Thymus (tissue), 11 donors: ENCODE results near the gene CD248. TPM values are rescaled to one million over a fixed set of nuclear protein-coding genes. Genes with fewer than 3 reads are reported as not detected.

ENCODE experiments used
- DNase-seq, 9 donors: peaks; one replicate each; pipeline ENCODE4 v3.0.0-alpha.2; 2013; ENCODE audit warnings: low spot score in 9 of 9, low read depth in 6 of 9, missing footprints in 1 of 9
- H3K27ac ChIP-seq, 2 donors: one replicate each; pipeline ENCODE4 v1.5.1; 2013; ENCODE audit warnings: control low read depth in 1 of 2, low read depth in 1 of 2, low read length in 1 of 2, mild to moderate bottlenecking in 1 of 2, moderate library complexity in 1 of 2
- H3K27me3 ChIP-seq, 2 donors: one replicate each; pipeline ENCODE4 v1.5.1; 2013; ENCODE audit warnings: low read length in 1 of 2; ENCODE audit not compliant: control insufficient read depth in 2 of 2, insufficient read depth in 1 of 2
- H3K36me3 ChIP-seq, 2 donors: one replicate each; pipeline ENCODE4 v1.5.1; 2013; ENCODE audit warnings: low read length in 1 of 2, mild to moderate bottlenecking in 1 of 2, moderate library complexity in 1 of 2; ENCODE audit not compliant: control insufficient read depth in 2 of 2, insufficient read depth in 2 of 2
- H3K4me1 ChIP-seq, 2 donors: one replicate each; pipeline ENCODE4 v1.5.1; 2013; ENCODE audit warnings: low read length in 2 of 2; ENCODE audit not compliant: control insufficient read depth in 2 of 2, insufficient read depth in 2 of 2
- H3K4me3 ChIP-seq, 2 donors: one replicate each; pipeline ENCODE4 v1.5.1; 2013; ENCODE audit warnings: low read length in 2 of 2, control low read depth in 1 of 2, mild to moderate bottlenecking in 1 of 2
- H3K9me3 ChIP-seq, 2 donors: one replicate each; pipeline ENCODE4 v1.5.1; 2013; ENCODE audit warnings: low read length in 1 of 2, mild to moderate bottlenecking in 1 of 2; ENCODE audit not compliant: control insufficient read depth in 2 of 2, insufficient read depth in 1 of 2
- whole genome bisulfite sequencing: extraction: QIAGEN DNeasy Blood & Tissue Kit; methylation state at CpG from one replicate; pipeline ENCODE4 v1.1.7; 2013; 5-methylcytosine and 5-hydroxymethylcytosine counted together
- polyA plus RNA-seq: library from polyadenylated mRNA; stranded (reverse); fragments of 200-250 nt; gene quantifications from one replicate; pipeline ENCODE4 v1.2.3, GENCODE V29; 2013
- total RNA-seq: library from RNA; stranded (reverse); fragments of 120-200 nt; gene quantifications from one replicate; pipeline ENCODE4 v1.2.4, GENCODE V29; 2013
- donor health status: healthy.

Gene CD248
- total and polyA plus RNA-seq, 2 donors, result 3.0 to 7.7 TPM

DNA sequence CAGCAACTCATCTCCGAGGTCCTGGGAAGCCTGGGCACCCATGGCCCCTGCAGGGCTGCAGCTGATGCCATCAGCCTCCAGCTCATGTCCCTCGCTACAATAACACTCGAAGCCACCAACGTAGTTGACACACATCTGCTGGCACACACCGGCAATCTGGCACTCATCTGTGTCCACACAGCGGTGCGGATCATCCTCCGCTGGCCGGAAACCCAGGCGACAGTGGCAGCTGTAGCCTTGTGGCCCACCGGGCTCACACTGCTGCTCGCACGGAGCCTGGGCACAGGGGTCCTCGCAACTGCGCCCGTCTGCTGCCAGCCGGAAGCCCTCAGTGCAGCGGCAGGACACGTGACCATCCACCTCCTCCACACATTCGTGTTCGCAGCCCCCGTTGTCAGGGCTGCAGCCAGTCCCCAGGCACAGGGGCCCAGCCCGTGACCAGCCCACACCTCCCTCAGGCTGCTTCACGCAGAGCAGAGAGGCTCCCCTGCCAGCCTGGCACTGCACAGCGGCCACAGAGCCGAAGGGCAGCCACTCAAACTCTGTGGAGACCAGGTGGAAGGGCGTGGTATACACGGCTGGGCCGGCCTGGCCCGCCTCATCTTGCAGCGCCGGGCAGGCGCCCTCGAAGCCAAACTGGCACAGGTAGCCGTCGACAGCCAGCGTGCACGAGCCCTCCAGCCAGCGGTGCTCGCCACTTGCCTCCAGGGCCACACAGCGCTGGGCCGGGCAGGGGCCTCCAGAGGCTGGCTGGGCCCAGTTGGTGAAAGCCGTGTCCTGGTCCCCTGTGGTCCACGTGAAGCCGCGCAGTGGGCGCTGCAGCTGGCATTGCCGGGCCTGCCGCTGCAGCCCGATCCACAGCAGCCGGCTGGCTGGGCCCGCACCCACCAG is 678 bp downstream of the CD248 start:
- H3K4me1 ChIP-seq, result peaks cover 44 to 81% of the 10 kb centered on the region in 2 donors

GRCh38 chr11:66315498-66315885 is 1.4 kb downstream of the CD248 start:
- DNase-seq, result no peak

More for the DNA sequence above, 678 bp downstream of the CD248 start:
- Histone ChIP-seq H3K36me3 (no peaks in the 10 kb centered on the region), H3K27me3 (peaks cover 0 to 2% of the 10 kb centered on the region in 2 donors), H3K9me3 (peaks cover 0 to 14% of the 10 kb centered on the region in 2 donors), H3K27ac (peak overlapping the region; percentile 99 to 100), H3K4me3 (peak overlapping the region; percentile 43 to 50)
- DNase-seq, result no peak
- WGBS, result 95% methylated on average over 52 of the region's 52 CpGs

DNA sequence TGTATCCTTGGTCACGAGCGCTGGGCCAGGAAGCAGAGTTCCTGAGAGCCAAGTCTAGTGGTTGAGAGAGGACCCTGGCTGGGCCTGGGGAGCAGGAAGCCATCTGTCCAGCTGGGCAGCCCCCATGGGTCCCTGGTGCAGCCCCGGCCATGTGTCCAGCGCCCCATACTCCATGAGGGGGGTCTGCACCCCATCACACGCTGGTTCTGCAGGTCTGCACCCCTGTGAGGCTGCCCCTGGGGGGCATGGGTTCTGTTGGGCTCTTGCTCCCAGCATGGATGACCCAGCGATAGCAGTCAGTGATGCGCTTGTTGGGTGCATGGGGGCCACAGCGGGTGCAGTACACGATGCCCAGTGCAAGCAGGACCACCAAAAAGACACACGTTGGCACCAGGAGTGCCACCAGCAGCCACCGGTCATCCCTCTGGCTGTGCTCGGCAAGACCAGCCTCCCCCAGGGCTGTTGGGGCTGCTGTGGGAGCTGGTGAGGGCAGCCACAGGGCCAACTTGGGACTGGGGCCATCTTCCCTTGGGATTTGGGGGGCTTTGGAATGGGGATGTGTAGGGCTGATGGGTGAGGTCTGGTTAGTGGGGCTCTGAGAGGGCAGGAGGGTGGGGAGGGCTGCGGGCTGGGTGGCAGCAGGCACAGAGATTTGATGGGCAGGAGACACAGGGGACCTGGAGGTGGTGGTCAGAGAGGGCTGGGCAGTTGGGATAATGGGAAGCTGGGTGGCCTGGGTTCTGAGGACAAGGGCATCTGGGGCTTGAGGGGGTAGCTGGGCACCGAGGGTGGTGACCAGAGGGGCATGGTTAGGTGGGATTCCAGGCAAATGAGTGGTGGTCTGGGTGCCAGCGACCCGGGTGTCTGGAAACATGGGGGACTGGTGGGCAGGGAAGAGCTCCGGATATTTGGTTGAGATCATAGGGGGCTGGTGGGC is 2.0 kb downstream of the CD248 start:
- peak overlapping the region in 1 of 2 donors; percentile 50 for H3K4me3 ChIP-seq
- peaks cover 0 to 5% of the 10 kb centered on the region in 2 donors for H3K27me3 ChIP-seq
- no peak for DNase-seq
- H3K36me3 ChIP-seq, result no peaks in the 10 kb centered on the region
- peak overlapping the region in 1 of 2 donors; percentile 99 for H3K27ac ChIP-seq
- H3K9me3 ChIP-seq, result peaks cover 0 to 14% of the 10 kb centered on the region in 2 donors
- peaks cover 44 to 83% of the 10 kb centered on the region in 2 donors for H3K4me1 ChIP-seq
- 96% methylated on average over 17 of the region's 17 CpGs for WGBS

More at GRCh38 chr11:66315498-66315885, 1.4 kb downstream of the CD248 start:
- peaks cover 0 to 2% of the 10 kb centered on the region in 2 donors for H3K27me3 ChIP-seq
- H3K4me3 ChIP-seq, result peak overlapping the region in 1 of 2 donors; percentile 50
- peaks cover 0 to 14% of the 10 kb centered on the region in 2 donors for H3K9me3 ChIP-seq
- H3K36me3 ChIP-seq, result no peaks in the 10 kb centered on the region
- peaks cover 44 to 83% of the 10 kb centered on the region in 2 donors for H3K4me1 ChIP-seq
- peak overlapping the region; percentile 20 to 99 for H3K27ac ChIP-seq
- WGBS, result 97% methylated on average over 14 of the region's 14 CpGs

DNA sequence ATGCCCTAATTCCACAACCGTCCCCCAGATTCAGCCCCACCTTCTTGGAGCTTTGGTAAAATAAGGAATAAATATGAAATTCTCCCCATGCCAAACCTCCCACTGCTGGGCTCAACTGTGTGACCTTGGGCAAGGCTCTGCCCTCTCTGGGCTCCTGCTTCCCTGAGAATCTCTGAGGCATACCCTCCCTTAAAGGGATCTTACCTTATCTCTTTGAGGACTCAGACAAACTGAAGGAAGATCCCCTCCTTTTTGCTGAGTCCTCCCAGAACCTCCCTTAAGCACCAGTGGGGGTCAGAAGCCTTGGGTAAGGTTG is 2.7 kb downstream of the CD248 start:
- Histone ChIP-seq H3K4me3 (peak overlapping the region in 1 of 2 donors; percentile 50), H3K9me3 (peaks cover 0 to 14% of the 10 kb centered on the region in 2 donors), H3K36me3 (no peaks in the 10 kb centered on the region), H3K27ac (peak overlapping the region in 1 of 2 donors; percentile 99), H3K4me1 (peaks cover 40 to 78% of the 10 kb centered on the region in 2 donors), H3K27me3 (peaks cover 0 to 6% of the 10 kb centered on the region in 2 donors)
- 96% methylated on average over 1 of the region's 1 CpG for WGBS
- no peak for DNase-seq

GRCh38 chr11:66313321-66314185 is 3.3 kb downstream of the CD248 start:
- WGBS, result 70% methylated on average over 38 of the region's 38 CpGs
- H3K4me3 ChIP-seq, result peak overlapping the region; percentile 41 to 50

GRCh38 chr11:66312549-66313320 is 4.1 kb downstream of the CD248 start:
- WGBS, result 4% methylated on average over 52 of the region's 52 CpGs
- Histone ChIP-seq H3K4me3 (peak overlapping the region; percentile 58 to 61), H3K9me3 (peaks cover 0 to 11% of the 10 kb centered on the region in 2 donors), H3K27me3 (peaks cover 0 to 6% of the 10 kb centered on the region in 2 donors), H3K36me3 (no peaks in the 10 kb centered on the region), H3K27ac (peak overlapping the region; percentile 97 to 99), H3K4me1 (peaks cover 27 to 64% of the 10 kb centered on the region in 2 donors)
- DNase-seq, result peak; percentile 89 to 99 (median 97)

More at GRCh38 chr11:66313321-66314185, 3.3 kb downstream of the CD248 start:
- no peaks in the 10 kb centered on the region for H3K36me3 ChIP-seq
- H3K27me3 ChIP-seq, result peaks cover 0 to 6% of the 10 kb centered on the region in 2 donors
- H3K4me1 ChIP-seq, result peaks cover 34 to 73% of the 10 kb centered on the region in 2 donors
- DNase-seq, result peak in 2 of 9 donors; percentile 42 to 59
- peaks cover 0 to 14% of the 10 kb centered on the region in 2 donors for H3K9me3 ChIP-seq
- H3K27ac ChIP-seq, result peak overlapping the region; percentile 97 to 99

DNA sequence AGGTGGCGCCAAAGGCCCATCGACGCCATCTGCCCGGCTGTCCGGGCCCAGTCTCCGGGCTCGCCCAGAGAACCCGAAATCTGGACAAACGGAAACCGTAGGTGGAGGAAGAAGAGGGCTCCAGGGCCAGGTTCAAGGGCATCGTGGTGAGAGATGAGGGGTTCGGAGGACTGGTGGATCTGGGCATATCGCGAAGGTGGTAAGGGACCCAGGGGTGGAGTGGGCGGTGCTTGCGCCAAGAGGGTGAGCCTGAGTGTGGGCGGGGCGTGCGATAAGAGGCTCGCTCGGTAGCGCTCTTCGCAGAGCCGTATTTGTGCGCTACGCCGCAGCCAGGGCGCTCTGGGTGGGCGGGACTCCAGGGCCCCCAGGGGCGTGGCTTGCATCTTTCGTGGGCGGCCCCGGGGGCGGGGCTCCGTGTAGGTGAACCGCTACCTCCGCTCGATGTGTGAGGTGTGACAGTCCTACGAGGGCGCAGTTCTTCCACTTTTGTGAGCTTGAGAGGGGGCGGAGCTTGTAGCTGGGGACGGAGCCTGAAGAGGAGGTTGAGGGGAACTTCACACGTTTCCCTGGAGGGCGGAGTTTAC is 4.8 kb downstream of the CD248 start:
- Histone ChIP-seq H3K27me3 (peaks cover 0 to 6% of the 10 kb centered on the region in 2 donors), H3K9me3 (peaks cover 0 to 11% of the 10 kb centered on the region in 2 donors), H3K27ac (peak overlapping the region; percentile 97 to 99), H3K36me3 (no peaks in the 10 kb centered on the region), H3K4me3 (peak overlapping the region; percentile 58 to 61), H3K4me1 (peaks cover 24 to 58% of the 10 kb centered on the region in 2 donors)
- under 1% methylated on average over 44 of the region's 44 CpGs for WGBS
- peak; percentile 93 to 99 (median 97) for DNase-seq
